ENCODE measurements around the gene ZNF574.

- TF ChIP-seq MYC (IDR thresholded peaks at IDR 0.05; ENCODE audit: low read depth, low read length) (no peak), POLR2AphosphoS5 (IDR thresholded peaks at IDR 0.05; ENCODE audit: insufficient read depth, low read depth, low read length) (no peak), POLR2A (IDR thresholded peaks at IDR 0.05; ENCODE audit: low read depth, low read length) (no peak)
These were observed 23.5 kb downstream of the ZNF574 start for GRCh38 chr19:42099336-42099925.

All from endothelial cell of umbilical vein (primary cell).